ENCODE measurements around the gene C3. TPM values are rescaled to one million over a fixed set of nuclear protein-coding genes. Genes with fewer than 3 reads are reported as not detected.

Gene C3
- total and polyA plus RNA-seq, 2 of the 13 experiments (the other 11 are each of a cell fraction or from before 2014, with no cell fraction given): 1,455 to 6,272 TPM

- TF ChIP-seq RBM39 (IDR thresholded peaks at IDR 0.05; ENCODE audit: low read depth, low read length, poor library complexity, severe bottlenecking): peak; percentile 57
- 0 out of 2 replicates have a peak, but pooled peaks have one; percentile 34 for TF ChIP-seq REPIN1 (CRISPR knock-in tag; IDR thresholded peaks at IDR 0.05; ENCODE audit: borderline replicate concordance, low read depth)
- no peak for TF ChIP-seq SPEN (CRISPR knock-in tag; IDR thresholded peaks at IDR 0.05; ENCODE audit: low read depth)
- no peak for TF ChIP-seq GABPA (IDR thresholded peaks at IDR 0.05; ENCODE audit: low read depth, low read length)
- 0 out of 2 replicates have a peak, but pooled peaks have one; percentile 6 for TF ChIP-seq GABPA (CRISPR knock-in tag; IDR thresholded peaks at IDR 0.05; ENCODE audit: low read depth)
- no peak for TF ChIP-seq PCBP1 (IDR thresholded peaks at IDR 0.05; ENCODE audit: borderline replicate concordance, low read depth, low read length)
- peak; percentile 73 for TF ChIP-seq ZNF362 (CRISPR knock-in tag; IDR thresholded peaks at IDR 0.05; ENCODE audit: borderline replicate concordance)
- 0 out of 2 replicates have a peak, but pooled peaks have one; percentile 7 for TF ChIP-seq MXD1 (CRISPR knock-in tag; IDR thresholded peaks at IDR 0.05)
- TF ChIP-seq MTA1 (CRISPR knock-in tag; IDR thresholded peaks at IDR 0.05; ENCODE audit: borderline replicate concordance): peak; percentile 42; the same call in 1 of the 2 replicates
- TF ChIP-seq ZNF343 (CRISPR knock-in tag; IDR thresholded peaks at IDR 0.05): peak; percentile 29; the same call in 1 of the 2 replicates
- 0 out of 2 replicates have a peak, but pooled peaks have one; percentile 17 for TF ChIP-seq AHDC1 (CRISPR knock-in tag; IDR thresholded peaks at IDR 0.05; ENCODE audit: borderline replicate concordance)
- no peak for TF ChIP-seq GMEB1 (CRISPR knock-in tag; IDR thresholded peaks at IDR 0.05; ENCODE audit: borderline replicate concordance)
- TF ChIP-seq ZFP36 (IDR thresholded peaks at IDR 0.05; ENCODE audit: borderline replicate concordance, low read depth, low read length, partially characterized antibody): peak; percentile 40
- TF ChIP-seq SP1 (IDR thresholded peaks at IDR 0.05): no peak
- 0 out of 2 replicates have a peak, but pooled peaks have one; percentile 29 for TF ChIP-seq SP1 (CRISPR knock-in tag; IDR thresholded peaks at IDR 0.05)
- TF ChIP-seq POLR2G (IDR thresholded peaks at IDR 0.05; ENCODE audit: low read depth, low read length): peak; percentile 52; the same call in 1 of the 2 replicates
Measured at GRCh38 chr19:6767357-6768235, 47.1 kb upstream of the C3 start, which contains the start of gene SH2D3A (continued).
